ENCODE data around the gene IGSF6.
"Not testable (repeated sequence)": the region's sequence is repeated elsewhere in the genome, so short reads cannot be mapped to it uniquely, and the experiment has no call there.

IGSF6 gene

DNA sequence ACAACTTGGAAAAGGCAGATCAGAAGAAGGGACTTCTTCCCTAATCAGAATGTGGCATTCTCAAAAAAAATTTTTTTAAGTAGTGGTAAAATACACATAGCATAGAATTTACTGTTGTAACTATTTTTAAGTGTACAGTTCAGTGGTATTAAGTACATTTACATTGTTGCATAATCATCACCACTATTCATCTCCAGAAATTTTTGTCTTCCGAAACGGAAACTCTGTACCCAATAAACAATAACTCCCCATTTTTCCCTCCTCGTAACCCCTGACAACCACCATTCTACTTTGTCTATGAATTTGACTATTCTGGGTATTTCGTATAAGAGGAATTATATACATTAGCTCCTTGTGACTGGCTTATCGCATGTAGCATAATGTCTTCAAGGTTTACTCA is 34.1 kb downstream of the IGSF6 start:
- TF ChIP-seq POLR2AphosphoS5 (IDR thresholded peaks at IDR 0.05; ENCODE audit: low read depth, low read length) (no peak), TAF1 (IDR thresholded peaks at IDR 0.05; ENCODE audit: borderline replicate concordance, low read depth, low read length) (no peak), POLR2A (IDR thresholded peaks at IDR 0.05; ENCODE audit: low read depth, low read length) (no peak)
- DNase-seq (ENCODE audit: insufficient read length) (no peak), FAIRE-seq (no peak)

- no peak for TF ChIP-seq POLR2AphosphoS5 (IDR thresholded peaks at IDR 0.05; ENCODE audit: low read depth, low read length)
- TF ChIP-seq POLR2A (IDR thresholded peaks at IDR 0.05; ENCODE audit: low read depth, low read length): no peak
- TF ChIP-seq TAF1 (IDR thresholded peaks at IDR 0.05; ENCODE audit: borderline replicate concordance, low read depth, low read length): no peak
These were observed 34.8 kb downstream of the IGSF6 start for GRCh38 chr16:21617607-21618006.

GRCh38 chr16:21614896-21615295 is 37.5 kb downstream of the IGSF6 start:
- TF ChIP-seq POLR2A (IDR thresholded peaks at IDR 0.05; ENCODE audit: low read depth, low read length): no peak
- no peak for TF ChIP-seq TAF1 (IDR thresholded peaks at IDR 0.05; ENCODE audit: borderline replicate concordance, low read depth, low read length)
- TF ChIP-seq POLR2AphosphoS5 (IDR thresholded peaks at IDR 0.05; ENCODE audit: low read depth, low read length): no peak
- FAIRE-seq (no peak), DNase-seq (ENCODE audit: insufficient read length) (no peak)

More at GRCh38 chr16:21617607-21618006, 34.8 kb downstream of the IGSF6 start:
- FAIRE-seq (no peak), DNase-seq (ENCODE audit: insufficient read length) (no peak)

- TF ChIP-seq POLR2A (IDR thresholded peaks at IDR 0.05; ENCODE audit: low read depth, low read length): no peak
- TF ChIP-seq TAF1 (IDR thresholded peaks at IDR 0.05; ENCODE audit: borderline replicate concordance, low read depth, low read length): no peak
- no peak for TF ChIP-seq POLR2AphosphoS5 (IDR thresholded peaks at IDR 0.05; ENCODE audit: low read depth, low read length)
- DNase-seq (ENCODE audit: insufficient read length) (no peak), FAIRE-seq (no peak)
These were observed 38.6 kb downstream of the IGSF6 start for GRCh38 chr16:21613781-21614180.

- FAIRE-seq (no peak), DNase-seq (ENCODE audit: insufficient read length) (no peak)
- TF ChIP-seq TAF1 (IDR thresholded peaks at IDR 0.05; ENCODE audit: borderline replicate concordance, low read depth, low read length): no peak
These were observed 39.0 kb downstream of the IGSF6 start for GRCh38 chr16:21613361-21613760.

- FAIRE-seq (no peak), DNase-seq (ENCODE audit: insufficient read length) (no peak)
- TF ChIP-seq TAF1 (IDR thresholded peaks at IDR 0.05; ENCODE audit: borderline replicate concordance, low read depth, low read length) (no peak), POLR2A (IDR thresholded peaks at IDR 0.05; ENCODE audit: low read depth, low read length) (no peak), POLR2AphosphoS5 (IDR thresholded peaks at IDR 0.05; ENCODE audit: low read depth, low read length) (no peak)
These were observed 40.6 kb downstream of the IGSF6 start for GRCh38 chr16:21611556-21612384.

DNA sequence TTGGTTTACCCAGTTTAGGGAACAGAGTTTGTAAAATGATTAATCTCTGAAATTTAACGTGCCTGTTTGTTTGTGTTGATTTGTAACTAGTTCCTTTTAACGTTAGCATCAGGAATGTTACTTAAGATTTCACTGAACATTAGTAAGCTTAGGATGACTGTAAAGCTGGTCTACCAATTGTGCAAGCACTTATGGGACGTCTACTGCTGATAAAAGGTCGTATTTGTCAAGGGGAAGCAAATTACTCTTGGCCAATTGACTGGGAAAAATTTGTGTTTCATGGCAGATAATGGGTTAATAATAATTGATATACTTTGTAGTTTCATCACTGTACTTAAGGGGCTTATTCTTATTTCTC is 41.2 kb downstream of the IGSF6 start:
- TF ChIP-seq POLR2A (IDR thresholded peaks at IDR 0.05; ENCODE audit: low read depth, low read length): no peak
- TF ChIP-seq TAF1 (IDR thresholded peaks at IDR 0.05; ENCODE audit: borderline replicate concordance, low read depth, low read length): no peak
- TF ChIP-seq POLR2AphosphoS5 (IDR thresholded peaks at IDR 0.05; ENCODE audit: low read depth, low read length): no peak
- FAIRE-seq (no peak), DNase-seq (ENCODE audit: insufficient read length) (no peak)

DNA sequence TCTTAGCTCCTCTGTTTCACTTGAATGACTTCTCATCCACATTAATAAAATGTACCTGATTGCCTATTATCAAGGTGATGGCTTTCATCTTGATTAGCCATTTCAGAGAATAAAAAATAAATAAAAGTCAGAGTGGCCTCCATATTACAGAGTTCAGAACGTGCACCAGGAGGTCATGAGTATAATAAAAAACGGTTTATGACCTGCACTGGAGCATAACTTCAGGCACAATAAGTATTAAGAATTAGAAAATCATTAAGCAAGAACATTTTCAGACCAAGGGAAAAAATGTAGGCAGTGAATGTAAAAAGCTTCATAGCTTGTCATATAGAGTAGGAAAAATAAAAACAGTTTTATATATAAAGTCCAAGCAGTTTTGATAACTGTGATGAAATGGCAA is 41.6 kb downstream of the IGSF6 start:
- TF ChIP-seq POLR2AphosphoS5 (IDR thresholded peaks at IDR 0.05; ENCODE audit: low read depth, low read length) (no peak), TAF1 (IDR thresholded peaks at IDR 0.05; ENCODE audit: borderline replicate concordance, low read depth, low read length) (no peak), POLR2A (IDR thresholded peaks at IDR 0.05; ENCODE audit: low read depth, low read length) (no peak)
- no peak for DNase-seq (ENCODE audit: insufficient read length)
- FAIRE-seq: no peak

- TF ChIP-seq POLR2AphosphoS5 (IDR thresholded peaks at IDR 0.05; ENCODE audit: low read depth, low read length) (no peak), POLR2A (IDR thresholded peaks at IDR 0.05; ENCODE audit: low read depth, low read length) (no peak), TAF1 (IDR thresholded peaks at IDR 0.05; ENCODE audit: borderline replicate concordance, low read depth, low read length) (no peak)
- no peak for DNase-seq (ENCODE audit: insufficient read length)
These were observed 42.3 kb downstream of the IGSF6 start for GRCh38 chr16:21610006-21610544.

DNA sequence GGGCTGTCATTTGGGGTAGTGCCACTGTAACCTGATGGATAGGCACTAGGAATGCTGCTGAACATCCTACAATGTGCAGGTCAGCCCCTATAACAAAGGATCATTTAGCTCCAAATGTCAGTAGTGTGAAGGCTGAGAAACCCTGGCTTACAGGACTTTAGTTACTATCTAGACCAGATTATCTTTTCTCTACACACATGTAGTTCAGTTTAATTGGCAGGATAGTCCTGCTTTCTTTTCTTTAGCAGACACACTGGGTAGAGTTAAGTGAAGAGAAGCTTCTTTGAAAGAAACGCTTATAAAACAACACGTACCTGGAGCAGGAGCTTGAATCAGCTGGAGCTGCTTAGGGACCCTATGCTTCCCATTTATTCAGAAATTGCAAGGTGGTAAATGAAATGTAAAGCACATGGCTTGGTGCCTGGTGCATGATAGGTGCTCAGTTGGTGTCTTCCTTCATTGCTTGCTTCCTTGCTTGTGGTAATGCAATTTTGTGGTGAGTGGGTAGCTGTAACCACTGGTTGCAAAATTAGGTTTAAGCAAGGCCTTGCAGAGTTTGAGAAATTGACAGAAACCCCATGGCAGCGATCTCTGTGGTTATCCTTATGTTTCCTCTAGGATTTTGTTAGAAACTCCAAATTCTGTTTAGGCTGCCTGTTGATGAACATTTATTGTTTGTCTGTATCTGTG is 43.6 kb downstream of the IGSF6 start:
- DNase-seq (ENCODE audit: insufficient read length) (no peak), FAIRE-seq (no peak)
- no peak for TF ChIP-seq POLR2AphosphoS5 (IDR thresholded peaks at IDR 0.05; ENCODE audit: low read depth, low read length)
- TF ChIP-seq TAF1 (IDR thresholded peaks at IDR 0.05; ENCODE audit: borderline replicate concordance, low read depth, low read length): no peak
- no peak for TF ChIP-seq POLR2A (IDR thresholded peaks at IDR 0.05; ENCODE audit: low read depth, low read length)

More at GRCh38 chr16:21610006-21610544, 42.3 kb downstream of the IGSF6 start:
- FAIRE-seq: no peak

GRCh38 chr16:21605848-21606247 is 46.6 kb downstream of the IGSF6 start:
- DNase-seq (ENCODE audit: insufficient read length); FAIRE-seq: not testable (repeated sequence)

DNA sequence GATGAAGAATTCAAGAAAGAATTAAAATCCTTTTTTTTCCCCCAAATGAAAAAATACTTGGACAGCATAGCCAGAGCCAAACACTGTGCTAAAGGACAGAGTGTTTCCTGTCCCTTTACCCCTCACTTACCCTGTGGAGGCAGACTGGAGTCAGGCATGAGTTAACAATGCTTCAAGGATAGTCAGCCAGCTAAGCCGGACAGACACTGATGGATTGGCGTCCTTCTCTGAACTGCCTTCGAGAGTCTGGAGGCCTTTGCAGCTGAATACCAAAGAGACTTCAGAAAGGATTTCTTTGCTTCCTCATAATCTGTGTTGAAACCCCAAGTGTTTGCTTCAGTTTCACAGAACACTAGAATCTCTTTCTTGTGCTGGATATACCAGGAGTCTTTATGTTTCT is 48.5 kb downstream of the IGSF6 start:
- no peak for DNase-seq (ENCODE audit: insufficient read length)
- no peak for TF ChIP-seq TAF1 (IDR thresholded peaks at IDR 0.05; ENCODE audit: borderline replicate concordance, low read depth, low read length)
- TF ChIP-seq POLR2A (IDR thresholded peaks at IDR 0.05; ENCODE audit: low read depth, low read length): no peak
- no peak for TF ChIP-seq POLR2AphosphoS5 (IDR thresholded peaks at IDR 0.05; ENCODE audit: low read depth, low read length)
- FAIRE-seq: no peak
